SU-DHL-6 (cell line): ENCODE measurements around the gene TPST2.
"Not testable (repeated sequence)": the region's sequence is repeated elsewhere in the genome, so short reads cannot be mapped to it uniquely, and the experiment has no call there.

Experiments
- EZH2phosphoT487 ChIP-seq: fragments of 200-600 bp; sonication (generic), shearing (Covaris generic); conservative IDR thresholded peaks from 2 replicates; pipeline ENCODE4 v1.6.1; 2018; ENCODE audit warnings: mild to moderate bottlenecking, antibody characterized with exemption, low read length, moderate library complexity, mixed read lengths
- TF ChIP-seq, protein P1 (sequence below): fragments of 200-600 bp; sonication (generic); IDR thresholded peaks from one replicate; pipeline ENCODE4 v1.5.1; 2017; ENCODE audit warnings: antibody characterized with exemption, mild to moderate bottlenecking, low read length, moderate library complexity; ENCODE audit not compliant: insufficient read depth, poor library complexity, severe bottlenecking

DNA sequence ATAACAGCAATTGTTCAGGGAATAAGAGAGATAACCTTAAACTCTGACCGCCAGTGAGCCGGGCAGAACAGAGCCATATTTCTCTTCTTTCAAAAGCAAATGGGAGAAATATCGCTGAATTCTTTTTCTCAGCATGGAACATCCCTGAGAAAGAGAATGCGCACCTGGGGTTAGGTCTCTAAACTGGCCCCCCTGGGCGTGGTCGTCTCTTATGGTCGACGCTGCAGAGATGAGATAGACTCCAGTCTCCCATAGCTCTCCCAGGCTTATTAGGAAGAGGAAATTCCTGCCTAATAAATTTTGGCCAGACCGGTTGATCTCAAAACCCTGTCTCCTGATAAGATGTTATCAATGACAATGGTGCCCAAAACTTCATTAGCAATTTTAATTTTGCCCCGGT is 23.8 kb upstream of the TPST2 start:
- TF ChIP-seq, protein P1, sequence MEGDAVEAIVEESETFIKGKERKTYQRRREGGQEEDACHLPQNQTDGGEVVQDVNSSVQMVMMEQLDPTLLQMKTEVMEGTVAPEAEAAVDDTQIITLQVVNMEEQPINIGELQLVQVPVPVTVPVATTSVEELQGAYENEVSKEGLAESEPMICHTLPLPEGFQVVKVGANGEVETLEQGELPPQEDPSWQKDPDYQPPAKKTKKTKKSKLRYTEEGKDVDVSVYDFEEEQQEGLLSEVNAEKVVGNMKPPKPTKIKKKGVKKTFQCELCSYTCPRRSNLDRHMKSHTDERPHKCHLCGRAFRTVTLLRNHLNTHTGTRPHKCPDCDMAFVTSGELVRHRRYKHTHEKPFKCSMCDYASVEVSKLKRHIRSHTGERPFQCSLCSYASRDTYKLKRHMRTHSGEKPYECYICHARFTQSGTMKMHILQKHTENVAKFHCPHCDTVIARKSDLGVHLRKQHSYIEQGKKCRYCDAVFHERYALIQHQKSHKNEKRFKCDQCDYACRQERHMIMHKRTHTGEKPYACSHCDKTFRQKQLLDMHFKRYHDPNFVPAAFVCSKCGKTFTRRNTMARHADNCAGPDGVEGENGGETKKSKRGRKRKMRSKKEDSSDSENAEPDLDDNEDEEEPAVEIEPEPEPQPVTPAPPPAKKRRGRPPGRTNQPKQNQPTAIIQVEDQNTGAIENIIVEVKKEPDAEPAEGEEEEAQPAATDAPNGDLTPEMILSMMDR, result not testable (repeated sequence)
- not testable (repeated sequence) for TF ChIP-seq EZH2phosphoT487
